H9 (cell line): ENCODE data around the gene FREM2. TPM values are rescaled to one million over a fixed set of nuclear protein-coding genes. Genes with fewer than 3 reads are reported as not detected.

ENCODE experiments used
- DNase-seq: peaks from one replicate; pipeline ENCODE4 v3.0.0-alpha.2; 2017
- H2AFZ ChIP-seq: one replicate; pipeline ENCODE4 v1.6.1; 2013; ENCODE audit warnings: mild to moderate bottlenecking, low read length, control low read depth, moderate library complexity
- H2AK5ac ChIP-seq: 2 replicates; pipeline ENCODE4 v1.6.1; 2013; ENCODE audit warnings: low read length, control low read depth, mixed read lengths; ENCODE audit not compliant: insufficient read length
- H2BK120ac ChIP-seq: one replicate; pipeline ENCODE4 v1.6.1; 2013; ENCODE audit warnings: low read depth, mild to moderate bottlenecking, low read length, control low read depth, inconsistent platforms; ENCODE audit not compliant: poor library complexity, severe bottlenecking
- H2BK12ac ChIP-seq: 2 replicates; pipeline ENCODE4 v1.6.1; 2013; ENCODE audit warnings: low read length, control low read depth, mixed read lengths, low read depth; ENCODE audit not compliant: insufficient read length
- H2BK15ac ChIP-seq: 2 replicates; pipeline ENCODE4 v1.6.1; 2013; ENCODE audit warnings: low read depth, low read length, control low read depth
- H2BK20ac ChIP-seq: one replicate; pipeline ENCODE4 v1.6.1; 2013; ENCODE audit warnings: low read depth, mild to moderate bottlenecking, low read length, control low read depth, inconsistent platforms; ENCODE audit not compliant: poor library complexity, severe bottlenecking
- H2BK5ac ChIP-seq: 2 replicates; pipeline ENCODE4 v1.6.1; 2013; ENCODE audit warnings: low read length, control low read depth, mixed read lengths; ENCODE audit not compliant: insufficient read length
- H3K14ac ChIP-seq: 2 replicates; pipeline ENCODE4 v1.6.1; 2013; ENCODE audit warnings: low read length, control low read depth; ENCODE audit not compliant: insufficient read depth
- H3K18ac ChIP-seq: 2 replicates; pipeline ENCODE4 v1.6.1; 2013; ENCODE audit warnings: low read depth, mild to moderate bottlenecking, mixed read lengths, low read length, control low read depth; ENCODE audit not compliant: insufficient read length
- H3K23ac ChIP-seq: 2 replicates; pipeline ENCODE4 v1.6.1; 2013; ENCODE audit warnings: low read length, control low read depth, mixed read lengths, low read depth; ENCODE audit not compliant: insufficient read length
- H3K23me2 ChIP-seq: 2 replicates; pipeline ENCODE4 v1.6.1; 2013; ENCODE audit warnings: low read depth, mild to moderate bottlenecking, mixed read lengths, low read length, control low read depth; ENCODE audit not compliant: insufficient read length, poor library complexity, severe bottlenecking
- H3K27ac ChIP-seq: 2 replicates; pipeline ENCODE4 v1.5.1; 2013; ENCODE audit warnings: low read length, control low read depth, mixed read lengths, low read depth; ENCODE audit not compliant: insufficient read length
- H3K27me3 ChIP-seq: 2 replicates; pipeline ENCODE4 v1.6.1; 2013; ENCODE audit warnings: low read length, control low read depth, inconsistent platforms; ENCODE audit not compliant: insufficient read depth
- H3K4ac ChIP-seq: 2 replicates; pipeline ENCODE4 v1.6.1; 2013; ENCODE audit warnings: low read depth, mild to moderate bottlenecking, control low read depth, inconsistent platforms, low read length, moderate library complexity
- H3K4me1 ChIP-seq: 2 replicates; pipeline ENCODE4 v1.6.1; 2013; ENCODE audit warnings: low read length, control low read depth, inconsistent platforms; ENCODE audit not compliant: insufficient read depth
- H3K4me2 ChIP-seq: 2 replicates; pipeline ENCODE4 v1.6.1; 2013; ENCODE audit warnings: low read length, control low read depth, mixed read lengths; ENCODE audit not compliant: insufficient read length, insufficient read depth
- H3K56ac ChIP-seq: 2 replicates; pipeline ENCODE4 v1.6.1; 2013; ENCODE audit warnings: low read depth, mild to moderate bottlenecking, mixed read lengths, low read length, control low read depth; ENCODE audit not compliant: insufficient read length
- H3K79me1 ChIP-seq: 2 replicates; pipeline ENCODE4 v1.6.1; 2013; ENCODE audit warnings: low read depth, mild to moderate bottlenecking, moderate library complexity, low read length, control low read depth, inconsistent platforms; ENCODE audit not compliant: insufficient read depth, poor library complexity, severe bottlenecking
- H3K79me2 ChIP-seq: 2 replicates; pipeline ENCODE4 v1.6.1; 2013; ENCODE audit warnings: low read length, control low read depth, inconsistent platforms; ENCODE audit not compliant: insufficient read depth
- H3K9ac ChIP-seq: 2 replicates; pipeline ENCODE4 v1.6.1; 2013; ENCODE audit warnings: low read length, control low read depth, mixed read lengths; ENCODE audit not compliant: insufficient read length; ENCODE audit errors: extremely low read depth
- H3K9me3 ChIP-seq: one replicate; pipeline ENCODE4 v1.6.1; 2013; ENCODE audit warnings: low read depth, low read length, inconsistent platforms; ENCODE audit not compliant: control insufficient read depth
- H3T11ph ChIP-seq: one replicate; pipeline ENCODE4 v1.6.1; 2013; ENCODE audit warnings: mild to moderate bottlenecking, low read length, control low read depth, inconsistent platforms
- H4K20me1 ChIP-seq: one replicate; pipeline ENCODE4 v1.6.1; 2013; ENCODE audit not compliant: control insufficient read depth, insufficient read length, insufficient read depth
- H4K5ac ChIP-seq: 2 replicates; pipeline ENCODE4 v1.6.1; 2013; ENCODE audit warnings: low read depth, mild to moderate bottlenecking, mixed read lengths, low read length, control low read depth; ENCODE audit not compliant: insufficient read length
- H4K8ac ChIP-seq: replicated peaks from 2 replicates; pipeline ENCODE4 v1.6.1; 2013; ENCODE audit warnings: low read length, control low read depth, mixed read lengths, low read depth; ENCODE audit not compliant: insufficient read length
- H4K91ac ChIP-seq: 2 replicates; pipeline ENCODE4 v1.6.1; 2013; ENCODE audit warnings: low read depth, mild to moderate bottlenecking, moderate library complexity, mixed read lengths, low read length, control low read depth; ENCODE audit not compliant: insufficient read length
- H3K27ac Mint-ChIP-seq, 3 experiments: 2 replicates in 2 of 3; 3 replicates in 1 of 3; pipeline ENCODE4 v1.8.0; 2020 to 2021; ENCODE audit warnings: mixed read lengths in 3 of 3, mild to moderate bottlenecking in 1 of 3, moderate library complexity in 1 of 3
- H3K27me3 Mint-ChIP-seq: 2 replicates; pipeline ENCODE4 v1.8.0; 2021; ENCODE audit warnings: low read depth, mild to moderate bottlenecking, moderate library complexity, mixed read lengths
- H3K36me3 Mint-ChIP-seq, 3 experiments: 2 replicates in 2 of 3; 3 replicates in 1 of 3; pipeline ENCODE4 v1.8.0; 2020 to 2021; ENCODE audit warnings: low read depth in 3 of 3, mixed read lengths in 3 of 3; ENCODE audit not compliant: insufficient read depth in 1 of 3
- H3K4me1 Mint-ChIP-seq, 2 experiments: 2 replicates each; pipeline ENCODE4 v1.8.0; 2020; ENCODE audit warnings: mixed read lengths in 2 of 2
- H3K4me3 Mint-ChIP-seq, 2 experiments: 2 replicates in 1 of 2; 3 replicates in 1 of 2; pipeline ENCODE4 v1.8.0; 2020 to 2021; ENCODE audit warnings: mild to moderate bottlenecking in 2 of 2, mixed read lengths in 2 of 2, moderate library complexity in 1 of 2
- H3K9me3 Mint-ChIP-seq, 2 experiments: 2 replicates in 1 of 2; 3 replicates in 1 of 2; pipeline ENCODE4 v1.8.0; 2020; ENCODE audit warnings: mild to moderate bottlenecking in 2 of 2, mixed read lengths in 2 of 2, moderate library complexity in 1 of 2
- CTCF ChIP-seq: fragments of 200-600 bp; sonication (generic); conservative IDR thresholded peaks from 3 replicates; pipeline ENCODE4 v1.8.0; 2021; ENCODE audit warnings: antibody characterized with exemption, mild to moderate bottlenecking
- WGBS: extraction: QIAGEN DNeasy Blood & Tissue Kit; methylation state at CpG from one replicate; pipeline ENCODE4 v1.1.7; 2013; ENCODE audit warnings: missing lambda C conversion rate, low lambda C conversion rate, mixed read lengths; ENCODE audit not compliant: insufficient read length; ENCODE audit errors: extremely low coverage; 5-methylcytosine and 5-hydroxymethylcytosine counted together
- total RNA-seq: library from RNA; stranded (reverse); gene quantifications from 2 replicates; pipeline ENCODE4 v1.2.1, GENCODE V29; 2021

Gene FREM2
- total RNA-seq, 1 experiment from 2014 or later = 16.0 TPM

- Histone ChIP-seq H3K79me2 (no peaks in the 10 kb centered on the region), H3K4ac (no peak overlapping the region), H4K8ac (no peak overlapping the region), H3K27ac (no peak overlapping the region), H2BK15ac (no peak overlapping the region), H3T11ph (no peak overlapping the region), H3K4me2 (no peak overlapping the region), H2BK5ac (no peak overlapping the region), H4K91ac (no peak overlapping the region), H2BK12ac (no peak overlapping the region), H4K20me1 (no peaks in the 10 kb centered on the region), H2BK120ac (no peak overlapping the region), H3K23ac (no peak overlapping the region), H2AFZ (no peak overlapping the region), H2BK20ac (no peak overlapping the region), H3K9me3 (no peaks in the 10 kb centered on the region), H3K9ac (no peak overlapping the region), H3K18ac (no peak overlapping the region), H2AK5ac (no peak overlapping the region), H3K4me1 (no peaks in the 10 kb centered on the region), H3K23me2 (no peaks in the 10 kb centered on the region), H3K14ac (no peak overlapping the region), H4K5ac (no peak overlapping the region), H3K56ac (no peak overlapping the region), H3K27me3 (no peaks in the 10 kb centered on the region), H3K79me1 (no peaks in the 10 kb centered on the region)
- no peaks in the 10 kb centered on the region for H3K27me3 Mint-ChIP-seq
- no peak overlapping the region; a peak in 1 of 7 replicates for H3K27ac Mint-ChIP-seq
- peaks cover 0 to 2% of the 10 kb centered on the region in 2 experiments; a peak in 1 of 4 replicates for H3K4me1 Mint-ChIP-seq
- no peaks in the 10 kb centered on the region for H3K9me3 Mint-ChIP-seq
- no peak overlapping the region for H3K4me3 Mint-ChIP-seq
- no CpG with 5 or more reads among the region's 2 CpGs for WGBS
- TF ChIP-seq CTCF = no peak
- DNase-seq = no peak
- peaks cover 0 to 2% (median 1%) of the 10 kb centered on the region in 3 experiments; a peak in 2 of 7 replicates for H3K36me3 Mint-ChIP-seq
Measured at GRCh38 chr13:38871275-38871674, 184.4 kb downstream of the FREM2 start.
